Testis (tissue), 3 donors: ENCODE measurements around the gene DNAJC8. TPM values are rescaled to one million over a fixed set of nuclear protein-coding genes. Genes with fewer than 3 reads are reported as not detected.

Experiments
- DNase-seq: peaks from one replicate; pipeline ENCODE4 v3.0.0-alpha.2; 2019
- H3K27ac ChIP-seq, 2 donors: fragments of 200-600 bp; sonication (generic); one replicate each; pipeline ENCODE4 v1.5.1; 2019
- H3K27me3 ChIP-seq: fragments of 200-600 bp; sonication (generic); one replicate; pipeline ENCODE4 v1.5.1; 2019
- H3K36me3 ChIP-seq: fragments of 200-600 bp; sonication (generic); one replicate; pipeline ENCODE4 v1.5.1; 2017; ENCODE audit warnings: low read depth; ENCODE audit errors: missing control alignments
- H3K4me1 ChIP-seq: fragments of 200-600 bp; sonication (generic); one replicate; pipeline ENCODE4 v1.5.1; 2019
- H3K4me3 ChIP-seq, 2 donors: fragments of 200-600 bp; sonication (generic); one replicate each; pipeline ENCODE4 v1.5.1; 2017 to 2019
- H3K9me3 ChIP-seq: fragments of 200-600 bp; sonication (generic); one replicate; pipeline ENCODE4 v1.5.1; 2017
- POLR2A ChIP-seq: fragments of 450-650 bp; IDR thresholded peaks from one replicate; pipeline ENCODE4 v1.6.1; 2017; ENCODE audit warnings: antibody characterized with exemption, mild to moderate bottlenecking, moderate library complexity
- WGBS, 2 donors: methylation state at CpG; one replicate each; pipeline ENCODE4 v1.1.5; 2018; 5-methylcytosine and 5-hydroxymethylcytosine counted together
- intact Hi-C: fragments of 100-400 bp; cut with DNase I; formaldehyde crosslinking; loops from one replicate; pipeline ENCODE4 v1.15.1; 2023; ENCODE audit warnings: low total_unique reads
- polyA plus RNA-seq: library from polyadenylated mRNA; stranded (reverse); fragments of 350-450 nt; fragmentation: Illumina TruSeq; extraction: RNeasy Lipid Tissue Mini Kit (QIAGEN cat#74804); gene quantifications from one replicate; pipeline ENCODE4 v1.2.3, GENCODE V29; 2014; ENCODE audit warnings: low read depth, low replicate concordance; ENCODE audit not compliant: insufficient read depth
- total RNA-seq, 2 donors: library from RNA; depleted of rRNA; stranded (reverse); fragments of >200 nt; gene quantifications; one replicate each; pipeline ENCODE4 v1.2.3, GENCODE V29; 2016
- TF ChIP-seq, protein P1 (sequence below), 3 experiments: fragments of 450-650 bp in 2 of 3; fragments of 200-600 bp in 1 of 3; sonication (generic) in 1 of 3; IDR thresholded peaks; one replicate each; pipeline ENCODE4 v1.5.1; 2016 to 2019; ENCODE audit warnings: antibody characterized with exemption in 3 of 3, mild to moderate bottlenecking in 2 of 3, moderate library complexity in 1 of 3

The DNAJC8 gene
- total and polyA plus RNA-seq, 3 donors from 2014 or later: 44.7 to 86.5 (median 48.0) TPM

GRCh38 chr1:28267633-28268032 lies 34.8 kb upstream of the DNAJC8 start:
- Histone ChIP-seq H3K9me3 (no peaks in the 10 kb centered on the region), H3K27ac (no peak overlapping the region), H3K27me3 (no peaks in the 10 kb centered on the region), H3K4me1 (peaks cover 19% of the 10 kb centered on the region), H3K4me3 (no peak overlapping the region), H3K36me3 (no peaks in the 10 kb centered on the region)
- DNase-seq: no peak
- WGBS, 2 donors: 73 to 82% methylated on average over 2 of the region's 2 CpGs
- TF ChIP-seq, protein P1, sequence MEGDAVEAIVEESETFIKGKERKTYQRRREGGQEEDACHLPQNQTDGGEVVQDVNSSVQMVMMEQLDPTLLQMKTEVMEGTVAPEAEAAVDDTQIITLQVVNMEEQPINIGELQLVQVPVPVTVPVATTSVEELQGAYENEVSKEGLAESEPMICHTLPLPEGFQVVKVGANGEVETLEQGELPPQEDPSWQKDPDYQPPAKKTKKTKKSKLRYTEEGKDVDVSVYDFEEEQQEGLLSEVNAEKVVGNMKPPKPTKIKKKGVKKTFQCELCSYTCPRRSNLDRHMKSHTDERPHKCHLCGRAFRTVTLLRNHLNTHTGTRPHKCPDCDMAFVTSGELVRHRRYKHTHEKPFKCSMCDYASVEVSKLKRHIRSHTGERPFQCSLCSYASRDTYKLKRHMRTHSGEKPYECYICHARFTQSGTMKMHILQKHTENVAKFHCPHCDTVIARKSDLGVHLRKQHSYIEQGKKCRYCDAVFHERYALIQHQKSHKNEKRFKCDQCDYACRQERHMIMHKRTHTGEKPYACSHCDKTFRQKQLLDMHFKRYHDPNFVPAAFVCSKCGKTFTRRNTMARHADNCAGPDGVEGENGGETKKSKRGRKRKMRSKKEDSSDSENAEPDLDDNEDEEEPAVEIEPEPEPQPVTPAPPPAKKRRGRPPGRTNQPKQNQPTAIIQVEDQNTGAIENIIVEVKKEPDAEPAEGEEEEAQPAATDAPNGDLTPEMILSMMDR (IDR thresholded peaks at IDR 0.05): no peak
- no peak for TF ChIP-seq POLR2A
- intact Hi-C loops: no loop called here

GRCh38 chr1:28266920-28267322 lies 34.1 kb upstream of the DNAJC8 start:
- DNase-seq: peak; percentile 35
- Histone ChIP-seq H3K36me3 (no peaks in the 10 kb centered on the region), H3K9me3 (no peaks in the 10 kb centered on the region), H3K27me3 (no peaks in the 10 kb centered on the region), H3K4me3 (no peak overlapping the region), H3K27ac (no peak overlapping the region), H3K4me1 (peaks cover 19% of the 10 kb centered on the region)
- WGBS, 2 donors: 30 to 38% methylated on average over 5 of the region's 5 CpGs
- no peak for TF ChIP-seq POLR2A
- TF ChIP-seq, protein P1 (IDR thresholded peaks at IDR 0.05): no peak
- intact Hi-C loops: no loop called here

- peaks cover 24% of the 10 kb centered on the region for H3K4me1 ChIP-seq
- H3K36me3 ChIP-seq: no peaks in the 10 kb centered on the region
- no peak for TF ChIP-seq POLR2A
- TF ChIP-seq, protein P1 (IDR thresholded peaks at IDR 0.05): no peak
- H3K27me3 ChIP-seq: no peaks in the 10 kb centered on the region
- 83 to 88% methylated on average over 5 to 8 of the region's 8 CpGs for WGBS, 2 donors
- intact Hi-C loops: no loop called here
- no peaks in the 10 kb centered on the region for H3K9me3 ChIP-seq
- no peak for DNase-seq
- H3K27ac ChIP-seq: no peak overlapping the region
- H3K4me3 ChIP-seq: no peak overlapping the region
These were observed 32.7 kb upstream of the DNAJC8 start for GRCh38 chr1:28265577-28265976.

- Histone ChIP-seq H3K4me3 (no peak overlapping the region), H3K27ac (no peak overlapping the region), H3K4me1 (peaks cover 24% of the 10 kb centered on the region), H3K9me3 (no peaks in the 10 kb centered on the region), H3K36me3 (no peaks in the 10 kb centered on the region), H3K27me3 (no peaks in the 10 kb centered on the region)
- DNase-seq: no peak
- intact Hi-C loops: no loop called here
- 94 to 100% methylated on average over 1 of the region's 1 CpG for WGBS, 2 donors
- TF ChIP-seq POLR2A: no peak
- TF ChIP-seq, protein P1 (IDR thresholded peaks at IDR 0.05): no peak
These were observed 32.1 kb upstream of the DNAJC8 start for GRCh38 chr1:28264897-28265296.

DNA sequence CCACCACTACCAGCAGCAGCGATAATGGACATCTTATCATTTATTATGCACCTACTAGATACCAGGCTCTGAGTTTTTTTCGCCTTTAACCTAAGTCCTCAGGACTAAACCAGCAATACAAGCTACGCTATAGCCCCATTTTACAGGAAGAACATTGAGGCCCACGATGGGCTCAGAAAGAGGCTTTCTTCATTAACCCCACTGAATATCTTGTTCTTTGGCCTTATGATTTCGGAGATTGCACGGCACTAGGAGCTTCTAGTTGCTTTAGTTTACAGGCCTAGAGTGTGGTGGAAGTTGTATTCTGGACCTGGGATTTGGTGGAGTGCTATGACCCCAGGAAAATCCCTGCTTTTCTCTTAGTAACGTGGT lies 28.0 kb upstream of the DNAJC8 start:
- H3K4me1 ChIP-seq: peaks cover 13% of the 10 kb centered on the region
- no peaks in the 10 kb centered on the region for H3K27me3 ChIP-seq
- H3K36me3 ChIP-seq: no peaks in the 10 kb centered on the region
- WGBS, 2 donors: 24 to 28% methylated on average over 7 of the region's 7 CpGs
- no peak for TF ChIP-seq POLR2A
- TF ChIP-seq, protein P1 (IDR thresholded peaks at IDR 0.05): no peak
- intact Hi-C loops: no loop called here
- no peak for DNase-seq
- no peaks in the 10 kb centered on the region for H3K9me3 ChIP-seq
- H3K4me3 ChIP-seq: peak overlapping the region; percentile 65 to 98
- peak overlapping the region in 1 of 2 donors; percentile 91 for H3K27ac ChIP-seq
